HepG2 (cell line): ENCODE results near the gene PID1. TPM values are rescaled to one million over a fixed set of nuclear protein-coding genes. Genes with fewer than 3 reads are reported as not detected.

Experiments
- ATAC-seq: fragments of 200-7000 bp; cut with Tn5 transposase; 3 replicates; pipeline ENCODE4 v1.9.1; 2020; ENCODE audit warnings: mild to moderate bottlenecking, moderate library complexity
- BruUV-seq: library from RNA; stranded (reverse); fragments of 400-500 nt; replicated peaks from 2 replicates; lab custom pipeline; 2021; lab: Mats Ljungman, UMichigan
- CTCF ChIA-PET: fragments of 300-600 bp; formaldehyde crosslinking; extraction: SDS; loops from one replicate; lab custom pipeline; 2021; ENCODE audit warnings: low total read pairs, inconsistent platforms, low intra/inter-chr PET ratio; lab: Yijun Ruan, JAX
- POLR2A ChIA-PET: fragments of 350-600 bp; sonication (Branson Sonifier 250); formaldehyde crosslinking; loops from one replicate; lab custom pipeline; 2020; ENCODE audit warnings: antibody characterized with exemption, inconsistent platforms; lab: Yijun Ruan, JAX
- DNase-seq: peaks from one replicate; pipeline ENCODE4 v3.0.0-alpha.2; 2015; ENCODE audit warnings: low spot score
- FAIRE-seq: peaks from 3 replicates; lab custom pipeline; 2011; peaks lifted over from hg19 to GRCh38; lab: Jason Lieb, UNC
- H2AFZ ChIP-seq: one replicate; pipeline ENCODE4 v1.6.1; 2011; ENCODE audit warnings: low read length, inconsistent platforms
- H3K27ac ChIP-seq: fragments of 300-600 bp; 3 replicates; pipeline ENCODE4 v1.8.0; 2011; ENCODE audit warnings: mixed run types, mild to moderate bottlenecking, mixed read lengths, low read length, inconsistent platforms; ENCODE audit not compliant: insufficient read depth; ENCODE audit errors: extremely low read length
- H3K27me3 ChIP-seq, 2 experiments: fragments of 200-600 bp in 1 of 2; 2 replicates in 1 of 2; 3 replicates in 1 of 2; pipeline versions ENCODE4 v1.6.0 to v1.8.0; 2011; ENCODE audit warnings: low read length in 2 of 2, mild to moderate bottlenecking in 2 of 2, moderate library complexity in 2 of 2, inconsistent platforms in 1 of 2; ENCODE audit not compliant: insufficient read depth in 2 of 2, control insufficient read depth in 1 of 2
- H3K36me3 ChIP-seq, 2 experiments: fragments of 200-600 bp in 1 of 2; replicated peaks in 1 of 2; 2 replicates in 1 of 2; 3 replicates in 1 of 2; pipeline versions ENCODE4 v1.5.1 to v1.8.0; 2011; ENCODE audit warnings: low read length in 2 of 2, inconsistent platforms in 1 of 2; ENCODE audit not compliant: insufficient read depth in 2 of 2, control insufficient read depth in 1 of 2
- H3K4me1 ChIP-seq: 2 replicates; pipeline ENCODE4 v1.5.1; 2012; ENCODE audit warnings: low read length, inconsistent platforms; ENCODE audit not compliant: insufficient read depth
- H3K4me2 ChIP-seq: 2 replicates; pipeline ENCODE4 v1.6.0; 2011; ENCODE audit warnings: low read depth, low read length, inconsistent platforms
- H3K4me3 ChIP-seq, 3 experiments: fragments of 200-600 bp in 1 of 3; sonication (generic), shearing (Covaris generic) in 1 of 3; replicated peaks in 1 of 3; 2 replicates each; pipeline ENCODE4 v1.5.1; 2011 to 2016; ENCODE audit warnings: low read length in 3 of 3, inconsistent platforms in 2 of 3, low read depth in 2 of 3, mild to moderate bottlenecking in 2 of 3, control low read depth in 1 of 3, mixed read lengths in 1 of 3; ENCODE audit not compliant: insufficient read depth in 1 of 3
- H3K79me2 ChIP-seq: one replicate; pipeline ENCODE4 v1.6.1; 2011; ENCODE audit warnings: low read length, inconsistent platforms; ENCODE audit not compliant: insufficient read depth
- H3K9ac ChIP-seq: 2 replicates; pipeline ENCODE4 v1.6.0; 2011; ENCODE audit warnings: mild to moderate bottlenecking, low read depth, low read length, inconsistent platforms; ENCODE audit not compliant: insufficient read depth
- H3K9me3 ChIP-seq: 2 replicates; pipeline ENCODE4 v1.5.1; 2012; ENCODE audit warnings: mild to moderate bottlenecking, low read length
- H4K20me1 ChIP-seq: 2 replicates; pipeline ENCODE4 v1.6.0; 2011; ENCODE audit warnings: inconsistent platforms, mild to moderate bottlenecking, low read length, moderate library complexity; ENCODE audit not compliant: insufficient read depth
- ATF2 ChIP-seq: sonication (generic); formaldehyde crosslinking; IDR thresholded peaks from 2 replicates; pipeline ENCODE4 v1.4.0; 2020; ENCODE audit warnings: missing genetic modification reagents
- BRD4 ChIP-seq: sonication (generic); formaldehyde crosslinking; IDR thresholded peaks from 2 replicates; pipeline ENCODE4 v1.4.0; 2020; ENCODE audit warnings: missing genetic modification reagents
- HOXA5 ChIP-seq: sonication (generic); formaldehyde crosslinking; IDR thresholded peaks from 2 replicates; pipeline ENCODE4 v1.4.0; 2020; ENCODE audit warnings: missing genetic modification reagents
- KDM2A ChIP-seq: sonication (generic); formaldehyde crosslinking; IDR thresholded peaks from 2 replicates; pipeline ENCODE4 v1.4.0; 2020; ENCODE audit warnings: low read depth, missing genetic modification reagents, borderline replicate concordance
- NFATC3 ChIP-seq: sonication (generic); formaldehyde crosslinking; IDR thresholded peaks from 2 replicates; pipeline ENCODE4 v1.5.1; 2020; ENCODE audit warnings: mild to moderate bottlenecking, missing genetic modification reagents
- PHF20 ChIP-seq: sonication (generic); formaldehyde crosslinking; IDR thresholded peaks from 2 replicates; pipeline ENCODE4 v1.5.0; 2020; ENCODE audit warnings: mild to moderate bottlenecking, missing genetic modification reagents
- TCF7L2 ChIP-seq: IDR thresholded peaks from 2 replicates; pipeline ENCODE4 v1.6.1; 2011; ENCODE audit warnings: mild to moderate bottlenecking, low read depth, low read length, moderate library complexity
- ZNF264 ChIP-seq: sonication (generic); formaldehyde crosslinking; IDR thresholded peaks from 2 replicates; pipeline ENCODE4 v1.4.0; 2020; ENCODE audit warnings: missing genetic modification reagents
- ZNF354B ChIP-seq: sonication (generic); formaldehyde crosslinking; IDR thresholded peaks from 2 replicates; pipeline ENCODE4 v1.8.0; 2022; ENCODE audit warnings: mild to moderate bottlenecking, missing genetic modification reagents
- ZNF44 ChIP-seq: sonication (generic); formaldehyde crosslinking; IDR thresholded peaks from 2 replicates; pipeline ENCODE4 v1.5.1; 2020; ENCODE audit warnings: mild to moderate bottlenecking, missing genetic modification reagents
- ZNF776 ChIP-seq: sonication (generic); formaldehyde crosslinking; IDR thresholded peaks from 2 replicates; pipeline ENCODE4 v1.4.0; 2020; ENCODE audit warnings: mild to moderate bottlenecking, missing genetic modification reagents
- ZNF780A ChIP-seq: sonication (generic); formaldehyde crosslinking; IDR thresholded peaks from 2 replicates; pipeline ENCODE4 v1.8.0; 2022; ENCODE audit warnings: mild to moderate bottlenecking, missing genetic modification reagents, moderate library complexity
- ZNF83 ChIP-seq: sonication (generic); formaldehyde crosslinking; IDR thresholded peaks from 2 replicates; pipeline ENCODE4 v1.4.0; 2020; ENCODE audit warnings: missing genetic modification reagents, mild to moderate bottlenecking, borderline replicate concordance
- WGBS: methylation state at CpG from one replicate; pipeline ENCODE4 v1.1.6; 2017; ENCODE audit warnings: low lambda C conversion rate; 5-methylcytosine and 5-hydroxymethylcytosine counted together
- in situ Hi-C: cut with HindIII; loops from 2 replicates; pipeline ENCODE4 v1.10.0; 2017; ENCODE audit warnings: low pct_unique_long_range_greater_than_20kb; ENCODE audit not compliant: extremely low pct_ligation_motif_present
- intact Hi-C: fragments of 100-400 bp; cut with micrococcal nuclease; formaldehyde crosslinking; loops from one replicate; pipeline ENCODE4 v1.10.0; 2022; ENCODE audit not compliant: unreplicated experiment
- polyA plus RNA-seq, 8 experiments: library from polyadenylated mRNA; depleted of rRNA in 3 of 8; stranded (reverse) in 7 of 8; unstranded in 1 of 8; fragments of >200 nt; fragmentation: Illumina TruSeq in 4 of 8; extraction: Trizol in 4 of 8; gene quantifications; 2 replicates each; pipeline versions ENCODE4 v1.2.1 to v1.2.3, GENCODE V29; 2011 to 2016; ENCODE audit warnings: low read depth in 4 of 8, missing spikeins in 1 of 8, mixed read lengths in 1 of 8; ENCODE audit not compliant: insufficient read depth in 1 of 8
- total RNA-seq, 5 experiments: library from RNA; depleted of rRNA; stranded (reverse); fragments of >200 nt; fragmentation: Illumina TruSeq; extraction: Trizol; gene quantifications; 2 replicates each; pipeline ENCODE4 v1.2.3, GENCODE V29; 2016; ENCODE audit warnings: low read depth in 1 of 5

The PID1 gene
- total and polyA plus RNA-seq, 2 of the 13 experiments (the other 11 are each of a cell fraction or from before 2014, with no cell fraction given), result 0.15 to 0.18 TPM

DNA sequence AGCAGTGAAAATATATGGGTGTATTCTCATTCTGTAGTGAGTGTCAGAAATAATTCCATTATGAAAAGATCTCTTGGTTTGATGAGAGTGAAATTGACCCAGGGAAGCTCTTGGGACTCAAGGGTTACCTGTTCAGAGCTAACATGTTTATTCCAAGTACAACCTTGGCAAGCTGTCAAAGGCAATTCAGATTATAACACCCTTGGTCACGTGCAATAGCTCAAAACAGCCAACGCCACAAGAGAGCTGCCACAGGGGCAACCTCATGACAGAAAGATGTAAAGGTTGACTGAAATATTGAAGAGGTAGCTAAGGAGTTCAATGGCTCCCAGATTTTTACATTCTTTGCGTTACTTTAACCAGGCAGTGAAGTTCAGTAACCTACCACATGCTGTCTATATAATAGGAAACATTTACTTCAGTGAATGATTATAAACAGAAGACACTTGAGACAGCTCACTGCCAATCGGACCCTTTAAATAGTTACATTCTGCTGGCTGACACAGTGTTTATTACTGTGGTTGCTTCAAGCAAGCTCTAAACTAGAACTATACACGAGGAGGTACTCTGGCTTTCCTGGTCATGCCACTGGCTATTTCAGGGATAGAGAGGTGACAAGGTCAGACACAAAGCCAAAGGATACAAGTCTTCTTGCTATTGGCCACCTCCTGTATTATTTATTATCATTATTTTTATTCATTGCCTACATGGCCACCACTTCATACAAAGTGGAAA, 187.3 kb downstream of the PID1 start:
- H3K4me3 ChIP-seq, result no peak overlapping the region
- no peaks in the 10 kb centered on the region for H4K20me1 ChIP-seq
- ATAC-seq (no peak), DNase-seq (no peak), FAIRE-seq (no peak)
- in situ Hi-C loops, result no loop called here
- H3K4me2 ChIP-seq, result no peak overlapping the region
- no peaks in the 10 kb centered on the region for H3K79me2 ChIP-seq
- BruUV-seq, result no TSS peak
- no peak overlapping the region for H3K27ac ChIP-seq
- H3K27me3 ChIP-seq, result no peaks in the 10 kb centered on the region
- POLR2A ChIA-PET, result no interaction called here
- peaks cover 96% of the 10 kb centered on the region for H3K9me3 ChIP-seq
- no peaks in the 10 kb centered on the region for H3K4me1 ChIP-seq
- H2AFZ ChIP-seq, result no peak overlapping the region
- CTCF ChIA-PET, result no interaction called here
- TF ChIP-seq ZNF354B (CRISPR knock-in tag) (no peak), ZNF780A (no peak), PHF20 (CRISPR knock-in tag) (no peak), ATF2 (CRISPR knock-in tag) (no peak), HOXA5 (CRISPR knock-in tag) (no peak), ZNF83 (CRISPR knock-in tag) (no peak), BRD4 (CRISPR knock-in tag) (no peak), TCF7L2 (no peak), ZNF264 (CRISPR knock-in tag) (no peak), ZNF44 (no peak), KDM2A (no peak), ZNF776 (no peak), NFATC3 (CRISPR knock-in tag) (no peak)
- 33% methylated on average over 5 of the region's 5 CpGs for WGBS
- no peak overlapping the region for H3K9ac ChIP-seq
- intact Hi-C loops, result no loop called here
- H3K36me3 ChIP-seq, result no peaks in the 10 kb centered on the region
